ENCODE results near the gene POLR2E.

DNA sequence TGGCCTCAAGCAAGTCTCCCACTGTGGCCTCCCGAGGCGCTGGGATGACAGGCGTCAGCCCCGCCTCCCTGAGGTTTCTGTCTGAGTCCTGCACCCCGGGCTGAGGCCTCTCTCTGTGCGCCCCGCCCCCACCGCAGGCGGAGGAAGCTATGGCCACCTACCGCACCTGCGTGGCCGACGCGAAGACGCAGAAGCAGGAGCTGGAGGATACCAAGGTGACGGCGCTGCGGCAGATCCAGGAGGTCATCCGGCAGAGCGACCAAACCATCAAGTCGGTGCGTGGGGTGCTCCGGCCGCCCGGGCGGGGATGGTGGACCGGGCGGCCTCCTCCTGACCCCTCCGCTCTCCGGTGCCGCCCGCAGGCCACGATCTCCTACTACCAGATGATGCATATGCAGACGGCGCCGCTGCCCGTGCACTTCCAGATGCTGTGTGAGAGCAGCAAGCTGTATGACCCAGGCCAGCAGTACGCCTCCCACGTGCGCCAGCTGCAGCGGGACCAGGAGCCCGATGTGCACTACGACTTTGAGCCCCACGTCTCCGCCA, 15.5 kb downstream of the POLR2E start:
- TF ChIP-seq, protein P1, sequence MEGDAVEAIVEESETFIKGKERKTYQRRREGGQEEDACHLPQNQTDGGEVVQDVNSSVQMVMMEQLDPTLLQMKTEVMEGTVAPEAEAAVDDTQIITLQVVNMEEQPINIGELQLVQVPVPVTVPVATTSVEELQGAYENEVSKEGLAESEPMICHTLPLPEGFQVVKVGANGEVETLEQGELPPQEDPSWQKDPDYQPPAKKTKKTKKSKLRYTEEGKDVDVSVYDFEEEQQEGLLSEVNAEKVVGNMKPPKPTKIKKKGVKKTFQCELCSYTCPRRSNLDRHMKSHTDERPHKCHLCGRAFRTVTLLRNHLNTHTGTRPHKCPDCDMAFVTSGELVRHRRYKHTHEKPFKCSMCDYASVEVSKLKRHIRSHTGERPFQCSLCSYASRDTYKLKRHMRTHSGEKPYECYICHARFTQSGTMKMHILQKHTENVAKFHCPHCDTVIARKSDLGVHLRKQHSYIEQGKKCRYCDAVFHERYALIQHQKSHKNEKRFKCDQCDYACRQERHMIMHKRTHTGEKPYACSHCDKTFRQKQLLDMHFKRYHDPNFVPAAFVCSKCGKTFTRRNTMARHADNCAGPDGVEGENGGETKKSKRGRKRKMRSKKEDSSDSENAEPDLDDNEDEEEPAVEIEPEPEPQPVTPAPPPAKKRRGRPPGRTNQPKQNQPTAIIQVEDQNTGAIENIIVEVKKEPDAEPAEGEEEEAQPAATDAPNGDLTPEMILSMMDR (IDR thresholded peaks at IDR 0.05 in 4 of 5, conservative IDR thresholded peaks at IDR 0.05 in 1 of 5), result no peak
- TF ChIP-seq POLR2A (IDR thresholded peaks at IDR 0.05), result no peak
